ENCODE measurements around the gene APP.

APP gene

DNA sequence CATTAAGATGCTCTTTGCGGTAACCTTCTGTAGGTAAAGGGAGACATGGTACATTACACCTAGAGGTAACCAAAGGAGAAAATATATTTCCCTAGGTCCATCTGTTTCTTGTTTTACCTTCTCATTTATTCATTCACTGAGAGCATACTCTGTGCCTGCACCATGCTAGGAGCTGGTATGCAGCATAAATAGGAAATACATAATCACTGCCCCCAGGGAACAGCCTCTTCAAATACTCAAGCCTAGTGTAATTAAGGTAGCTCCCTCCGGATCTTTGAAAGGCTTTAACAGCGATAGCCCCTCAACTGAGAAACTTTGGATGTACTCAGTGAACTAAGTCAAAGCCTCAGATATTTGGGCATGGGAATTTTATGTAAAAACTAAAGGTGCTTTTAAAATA lies 312.2 kb downstream of the APP start:
- DNase-seq = no peak

DNA sequence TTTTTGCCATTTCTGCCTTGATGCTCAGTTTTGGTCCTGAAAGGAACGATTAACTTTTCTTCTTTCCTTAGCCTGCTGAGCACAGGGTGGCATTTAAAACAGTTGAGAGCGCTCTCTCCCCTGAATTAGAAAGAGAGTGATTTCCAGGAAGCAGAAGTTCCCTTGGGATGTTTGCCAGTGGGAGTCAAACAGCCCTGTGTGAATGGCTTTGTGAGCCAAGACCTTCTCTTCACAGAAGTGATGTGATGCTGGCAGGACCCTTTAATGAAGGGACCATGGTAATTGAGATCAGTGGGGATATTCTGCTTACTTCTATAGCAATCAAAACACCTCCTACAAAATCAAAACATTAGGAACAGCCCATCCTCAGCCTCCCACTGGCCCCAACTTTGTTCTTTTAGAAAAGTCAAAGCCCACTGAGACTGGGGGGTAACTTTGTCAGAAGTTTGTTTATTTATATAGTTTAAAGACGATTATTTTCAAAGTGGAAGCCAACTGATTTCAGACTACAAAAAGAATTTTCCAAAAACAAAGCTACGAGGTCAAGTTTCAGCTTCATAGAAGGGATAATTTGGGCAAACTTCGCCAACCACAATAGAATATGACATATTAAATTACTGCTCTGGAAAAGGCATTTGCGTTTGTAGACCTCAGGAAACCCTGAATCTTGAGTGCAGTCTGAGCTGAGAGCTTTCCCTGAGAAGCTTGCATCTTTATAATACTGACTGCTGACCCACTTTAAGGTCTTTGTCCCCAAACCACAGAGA lies 313.1 kb downstream of the APP start:
- DNase-seq = no peak

DNA sequence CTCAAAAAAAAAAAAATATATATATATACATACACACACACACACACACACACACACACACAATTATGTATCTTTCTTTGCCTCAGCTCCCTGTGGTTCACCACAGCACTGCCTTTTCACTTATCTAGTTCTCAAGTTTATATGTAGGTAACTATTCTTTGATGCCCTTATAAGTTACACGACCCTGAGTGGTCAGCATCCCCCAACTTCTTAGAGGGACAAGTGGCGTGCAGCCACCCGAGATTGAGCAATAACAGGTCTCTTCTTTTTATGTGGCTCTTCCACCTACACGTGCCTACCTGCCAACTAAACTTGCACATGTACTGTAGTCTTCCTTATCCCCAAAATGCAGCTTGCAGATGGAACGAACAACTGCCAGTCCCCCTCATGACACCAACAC lies 315.0 kb downstream of the APP start:
- no peak for DNase-seq

DNA sequence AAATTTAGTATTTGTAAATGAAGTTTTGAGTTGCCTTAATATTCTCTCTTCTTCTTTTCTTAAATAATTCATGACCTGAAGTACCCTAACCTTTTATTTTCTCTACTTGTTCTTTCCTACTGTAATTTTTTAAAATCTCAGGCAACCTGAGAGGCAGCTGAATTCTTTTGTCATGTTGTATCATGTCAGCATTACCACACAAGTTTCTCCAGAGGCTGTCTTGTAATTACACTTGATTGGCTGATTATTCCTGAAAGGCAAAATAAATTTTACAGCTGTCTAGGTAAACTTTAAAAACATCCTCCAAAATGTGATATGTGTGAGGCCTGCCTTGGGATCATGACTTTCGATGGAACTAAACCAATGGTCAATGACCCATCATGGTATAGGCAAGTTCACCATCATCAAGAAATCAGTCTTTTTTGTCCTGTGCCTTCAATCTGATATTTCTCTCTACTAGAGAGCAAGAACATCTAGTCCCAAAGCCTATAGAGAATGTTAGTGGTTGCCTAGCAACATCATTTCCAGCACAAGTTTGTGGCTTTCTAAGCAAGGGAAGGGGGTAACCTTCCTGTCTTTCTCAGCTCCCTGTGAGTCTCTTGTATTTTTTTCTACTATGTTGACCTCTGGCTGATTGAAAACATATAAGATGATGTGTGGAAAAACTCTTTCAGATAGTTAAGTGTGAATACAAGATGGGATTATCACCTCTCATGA lies 320.3 kb downstream of the APP start:
- DNase-seq = no peak

DNA sequence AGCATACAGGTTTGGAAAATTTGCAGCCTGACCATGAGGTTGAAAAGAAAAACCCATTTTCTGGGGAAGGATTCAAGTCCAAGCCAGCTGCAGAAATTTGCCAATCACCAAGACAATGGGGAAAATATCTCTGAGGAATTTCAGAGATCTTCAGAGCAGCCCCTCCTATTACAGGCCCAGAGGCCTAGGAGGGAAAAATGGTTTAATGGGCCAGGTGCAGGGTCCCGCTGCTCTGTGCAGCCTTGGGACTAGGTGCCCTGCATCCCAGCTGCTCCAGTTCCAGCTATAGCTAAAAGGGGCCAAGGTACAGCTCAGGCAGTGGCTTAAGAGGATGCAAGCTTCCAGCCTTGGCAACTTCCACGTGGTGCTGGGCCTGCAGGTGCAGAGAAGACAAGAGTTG lies 322.3 kb downstream of the APP start:
- DNase-seq = no peak

DNA sequence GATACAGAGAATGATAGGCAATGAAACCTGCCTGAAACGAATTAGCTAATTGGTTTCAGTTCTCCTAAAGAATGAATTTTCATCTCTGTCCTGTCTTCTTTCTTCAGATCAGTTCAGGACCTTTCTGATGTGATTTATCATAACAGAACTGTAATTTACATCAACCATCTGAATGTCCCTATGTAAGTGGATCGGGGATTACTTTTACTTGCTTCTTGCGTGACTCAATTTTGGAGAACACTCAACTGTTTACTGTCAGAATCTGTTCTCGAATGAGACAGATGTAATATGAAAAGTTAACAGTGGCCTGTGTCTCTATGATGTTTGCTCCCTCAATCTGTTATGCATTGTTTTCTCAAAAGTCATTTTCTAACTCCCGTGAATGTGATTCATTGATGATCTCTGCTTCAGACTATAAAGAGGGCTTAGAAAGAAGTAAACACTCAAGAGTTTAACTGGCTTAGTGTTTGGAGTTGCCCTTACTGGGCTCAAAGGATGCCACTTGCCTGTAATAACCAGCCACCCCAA lies 324.8 kb downstream of the APP start:
- no peak for DNase-seq

DNA sequence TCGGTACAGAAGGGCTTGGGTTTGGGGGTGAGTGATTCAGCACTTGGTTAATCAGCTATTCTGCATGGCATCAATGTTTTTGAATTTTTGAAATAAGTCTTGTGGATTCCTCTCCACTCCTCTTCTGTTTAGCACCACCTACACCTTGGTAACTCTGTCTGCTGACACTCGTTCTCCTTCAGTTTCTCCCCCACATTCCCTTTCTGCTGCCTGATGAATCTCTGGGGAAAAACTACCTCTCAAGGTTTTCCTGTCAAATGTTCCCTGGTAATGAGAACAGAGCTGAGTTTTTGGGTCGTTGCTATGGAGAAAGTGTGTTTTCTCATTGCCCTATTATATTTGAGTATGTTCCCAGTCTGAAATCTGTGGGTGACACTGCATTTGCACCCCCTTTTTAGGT lies 327.6 kb downstream of the APP start:
- no peak for DNase-seq

DNA sequence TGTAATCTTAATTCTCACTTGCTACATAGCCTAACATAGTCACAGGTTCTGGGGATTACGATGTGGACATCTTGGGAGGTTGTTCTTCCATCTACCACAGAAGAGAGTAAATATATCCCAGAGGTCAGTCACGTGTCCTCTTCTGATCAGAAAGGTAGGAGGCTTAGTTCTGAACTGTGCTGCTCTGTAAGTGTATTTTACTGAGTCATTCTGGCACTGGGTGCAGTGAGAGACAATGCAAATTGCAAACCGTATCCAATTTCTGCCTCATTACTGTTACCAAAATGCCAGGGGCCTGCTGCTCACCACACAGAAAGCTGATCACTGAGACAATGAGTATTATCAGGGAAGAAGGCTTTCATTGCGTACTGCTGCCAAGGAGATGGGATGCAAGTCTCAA lies 331.8 kb downstream of the APP start:
- DNase-seq = no peak

DNA sequence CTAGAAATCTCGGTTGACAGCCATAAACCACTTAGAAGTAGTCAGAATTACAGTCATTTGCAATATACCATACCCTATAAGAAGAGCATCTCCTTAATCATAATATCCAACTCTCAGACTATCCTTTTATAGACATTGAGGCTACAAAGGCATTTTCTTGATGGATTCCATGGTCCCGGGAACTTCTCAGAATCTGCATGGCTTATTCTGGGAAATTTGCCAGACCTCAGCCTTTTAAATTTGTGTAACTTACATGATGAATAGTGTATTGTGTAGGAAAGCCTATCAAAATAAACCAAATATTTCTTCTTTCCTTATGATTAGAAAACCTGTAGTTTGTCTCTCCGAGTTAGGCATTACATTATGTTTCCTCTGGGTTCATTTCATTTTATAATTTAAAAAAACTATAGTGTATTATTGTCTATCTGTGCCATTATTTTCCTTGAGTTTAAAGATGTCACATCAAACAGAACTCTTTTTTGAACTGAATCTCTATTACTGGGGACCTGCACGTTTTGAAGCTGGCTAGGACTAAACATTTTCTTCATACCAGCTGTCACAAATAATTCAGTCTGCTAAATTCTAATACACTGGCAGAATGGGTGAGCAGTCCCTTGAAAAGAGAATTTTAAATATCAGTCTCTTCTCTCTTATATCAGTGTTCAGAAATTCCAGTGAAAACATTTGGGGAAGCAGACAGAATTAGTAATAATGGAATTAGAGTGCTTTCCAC lies 332.9 kb downstream of the APP start:
- DNase-seq = no peak

DNA sequence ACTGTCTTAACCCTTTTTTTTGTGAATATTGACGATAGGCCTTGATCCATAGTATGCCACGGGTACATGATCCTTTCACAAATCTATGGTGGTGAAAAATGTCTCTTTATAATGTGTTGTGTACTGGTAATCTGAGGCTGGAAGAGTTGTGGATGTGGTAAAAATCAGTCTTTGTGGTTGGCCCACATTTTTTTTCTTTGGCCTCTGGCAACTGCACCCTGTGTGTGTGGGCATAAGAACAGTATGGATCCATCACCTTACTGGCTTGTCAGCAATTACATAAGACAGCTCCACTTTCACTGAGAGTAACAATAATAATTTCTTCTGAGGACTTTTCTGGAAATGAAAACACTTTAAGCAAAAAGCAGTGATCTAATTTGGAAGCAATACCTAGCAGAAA lies 334.2 kb downstream of the APP start:
- DNase-seq = no peak

DNA sequence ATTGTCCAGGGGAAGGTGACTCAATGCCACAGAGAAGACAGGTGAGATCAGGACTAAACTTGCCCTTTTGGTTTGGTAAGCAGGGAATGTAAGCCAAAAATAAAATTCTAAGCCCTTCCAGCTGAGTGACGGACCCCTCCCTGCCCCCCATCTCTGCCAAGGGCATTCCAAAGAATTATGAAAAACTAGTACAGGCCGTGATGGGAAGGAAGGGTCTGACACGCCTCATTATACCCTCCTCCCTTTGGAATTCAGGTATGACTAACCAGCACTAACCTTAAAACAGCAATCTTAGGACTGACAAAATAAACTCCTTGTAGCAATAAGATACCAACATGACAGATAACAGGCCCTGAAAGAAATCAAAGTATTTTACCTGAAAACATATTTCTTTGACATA lies 336.2 kb downstream of the APP start:
- DNase-seq = no peak

DNA sequence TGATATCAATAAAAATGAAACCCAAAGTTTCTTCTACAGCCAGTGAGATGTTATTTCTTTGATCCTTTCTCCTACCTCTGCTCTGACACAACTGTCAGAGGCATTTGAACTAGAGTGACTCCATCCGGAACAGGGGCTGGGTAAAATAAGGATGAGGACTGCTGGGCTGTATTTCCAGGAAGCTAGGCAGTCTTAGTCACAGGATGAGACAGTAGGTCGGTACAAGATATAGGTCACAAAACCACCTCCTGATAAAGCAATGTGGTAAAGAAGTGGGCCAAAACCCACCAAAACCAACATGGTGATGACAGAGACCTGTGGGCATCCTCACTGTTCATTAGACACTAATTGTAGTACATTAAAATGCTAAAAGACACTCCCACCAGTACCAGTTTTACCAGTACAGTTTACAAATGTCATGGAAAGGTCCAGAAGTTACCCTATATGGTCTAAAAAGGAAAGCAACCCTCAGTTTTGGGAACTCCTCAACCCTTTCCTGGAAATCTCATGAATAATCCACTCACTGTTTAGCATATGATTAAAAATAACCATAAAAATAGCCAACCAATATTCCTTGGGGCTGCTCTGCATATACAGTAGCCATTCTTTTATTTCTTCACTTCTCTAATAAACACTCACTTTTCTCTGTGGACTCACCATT lies 339.1 kb downstream of the APP start:
- no peak for DNase-seq

Data from NCI-H1930 (cell line).